ENCODE results near the gene HYAL3. TPM values are rescaled to one million over a fixed set of nuclear protein-coding genes. Genes with fewer than 3 reads are reported as not detected.

HYAL3 gene
- total RNA-seq, 1 donor from 2014 or later = 6.9 TPM

DNA sequence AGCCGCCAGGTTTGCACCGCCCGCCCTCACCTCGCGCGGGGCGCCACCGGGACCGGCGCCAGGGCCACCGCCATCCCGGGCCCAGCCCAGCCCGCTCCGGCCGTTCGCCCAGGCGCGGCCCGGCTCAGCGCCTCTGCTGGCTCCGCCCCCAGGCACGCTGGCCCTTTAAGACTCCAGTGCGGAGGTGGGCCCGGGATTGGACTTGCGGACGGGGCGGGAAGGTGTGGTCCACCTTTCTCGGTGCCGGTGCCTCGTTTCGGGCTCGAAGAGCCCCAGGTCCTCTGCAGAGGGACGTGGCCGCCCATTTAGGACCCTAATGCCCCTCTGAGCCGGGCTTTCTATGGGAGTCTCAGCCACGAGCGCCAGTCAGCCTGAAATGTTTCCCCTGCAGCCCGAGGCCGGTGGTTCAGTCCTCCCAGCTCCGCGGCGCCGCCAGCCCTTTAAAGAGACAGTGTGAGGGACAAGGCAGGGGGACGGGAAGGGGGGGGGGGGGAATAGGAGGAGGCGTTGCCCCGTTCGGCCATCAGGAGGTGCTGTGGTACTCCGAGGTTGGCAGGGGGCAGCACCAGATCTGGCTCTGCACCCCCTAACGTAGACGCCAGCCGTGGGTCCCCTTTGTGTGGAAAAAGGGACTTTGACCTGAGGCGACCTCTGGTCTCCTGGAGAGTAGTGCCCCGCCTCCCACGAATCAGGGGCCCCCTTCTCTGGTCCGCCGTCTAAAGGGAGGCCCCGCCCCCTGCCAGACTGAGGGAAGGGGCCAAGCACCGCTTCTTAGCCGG, 22.3 kb upstream of the HYAL3 start:
- Mint-ChIP-seq H3K27ac (ENCODE audit: unreplicated experiment) (peak overlapping the region; percentile 98), H3K9me3 (ENCODE audit: unreplicated experiment) (no peaks in the 10 kb centered on the region), H3K4me3 (ENCODE audit: unreplicated experiment) (peak overlapping the region; percentile 85), H3K36me3 (ENCODE audit: low read depth, unreplicated experiment) (peaks cover 15% of the 10 kb centered on the region), H3K27me3 (ENCODE audit: low read depth, unreplicated experiment) (no peaks in the 10 kb centered on the region), H3K4me1 (ENCODE audit: low read depth, unreplicated experiment) (peaks cover 18% of the 10 kb centered on the region)
- Histone ChIP-seq H3K27me3 (ENCODE audit: insufficient read depth, low read length) (no peaks in the 10 kb centered on the region), H2AFZ (ENCODE audit: low read depth, low read length) (peak overlapping the region; percentile 92), H3K9ac (ENCODE audit: low read length) (peak overlapping the region; percentile 96), H3K4me3 (ENCODE audit: insufficient read depth, low read depth, low read length) (peak overlapping the region; percentile 95), H3K4me2 (ENCODE audit: low read length) (peak overlapping the region; percentile 93), H3K9me3 (ENCODE audit: insufficient read depth, low read depth, low read length) (no peaks in the 10 kb centered on the region), H3K79me2 (ENCODE audit: insufficient read depth, low read length) (peaks cover 43% of the 10 kb centered on the region), H3K4me1 (ENCODE audit: insufficient read depth, low read length) (peaks cover 26% of the 10 kb centered on the region), H3K27ac (ENCODE audit: low read depth, low read length) (peak overlapping the region; percentile 100), H4K20me1 (ENCODE audit: insufficient read depth, low read length) (peaks cover 41% of the 10 kb centered on the region), H3K36me3 (ENCODE audit: insufficient read depth, low read length) (peaks cover 13% of the 10 kb centered on the region)
- DNase-seq (ENCODE audit: low read depth) (peak; percentile 79), FAIRE-seq (no peak)
- TF ChIP-seq, protein P1, sequence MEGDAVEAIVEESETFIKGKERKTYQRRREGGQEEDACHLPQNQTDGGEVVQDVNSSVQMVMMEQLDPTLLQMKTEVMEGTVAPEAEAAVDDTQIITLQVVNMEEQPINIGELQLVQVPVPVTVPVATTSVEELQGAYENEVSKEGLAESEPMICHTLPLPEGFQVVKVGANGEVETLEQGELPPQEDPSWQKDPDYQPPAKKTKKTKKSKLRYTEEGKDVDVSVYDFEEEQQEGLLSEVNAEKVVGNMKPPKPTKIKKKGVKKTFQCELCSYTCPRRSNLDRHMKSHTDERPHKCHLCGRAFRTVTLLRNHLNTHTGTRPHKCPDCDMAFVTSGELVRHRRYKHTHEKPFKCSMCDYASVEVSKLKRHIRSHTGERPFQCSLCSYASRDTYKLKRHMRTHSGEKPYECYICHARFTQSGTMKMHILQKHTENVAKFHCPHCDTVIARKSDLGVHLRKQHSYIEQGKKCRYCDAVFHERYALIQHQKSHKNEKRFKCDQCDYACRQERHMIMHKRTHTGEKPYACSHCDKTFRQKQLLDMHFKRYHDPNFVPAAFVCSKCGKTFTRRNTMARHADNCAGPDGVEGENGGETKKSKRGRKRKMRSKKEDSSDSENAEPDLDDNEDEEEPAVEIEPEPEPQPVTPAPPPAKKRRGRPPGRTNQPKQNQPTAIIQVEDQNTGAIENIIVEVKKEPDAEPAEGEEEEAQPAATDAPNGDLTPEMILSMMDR (IDR thresholded peaks at IDR 0.05; ENCODE audit: insufficient read depth, low read depth, low read length) = peak; percentile 7
- TF ChIP-seq EZH2 (IDR thresholded peaks at IDR 0.05; ENCODE audit: insufficient read depth, low read length) = no peak

DNA sequence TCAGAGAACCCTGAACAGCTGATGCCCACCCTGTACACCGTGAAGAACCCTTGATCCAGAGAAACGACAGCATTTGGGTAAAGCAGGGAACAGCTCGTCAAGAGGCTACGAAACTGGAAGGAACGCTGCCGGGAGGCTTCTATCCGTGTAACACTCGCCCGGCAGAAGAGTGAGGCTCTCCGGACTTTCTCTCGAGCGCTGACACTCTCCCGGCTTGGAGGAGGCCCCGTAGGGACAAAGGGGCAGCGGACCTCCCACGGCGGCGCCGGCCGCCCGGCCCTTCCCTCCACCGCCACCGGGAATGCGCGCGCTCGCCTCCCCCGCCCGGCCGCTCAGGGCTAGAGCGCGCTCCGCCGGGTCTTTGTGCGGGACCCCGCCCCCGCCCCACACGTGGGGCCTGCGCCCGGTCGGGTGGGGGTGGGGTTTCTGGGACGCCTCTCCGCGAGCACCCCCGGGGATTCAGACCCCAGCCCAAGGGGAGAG, 21.7 kb upstream of the HYAL3 start:
- H3K27me3 Mint-ChIP-seq (ENCODE audit: low read depth, unreplicated experiment) = no peaks in the 10 kb centered on the region
- H2AFZ ChIP-seq (ENCODE audit: low read depth, low read length) = peak overlapping the region; percentile 92
- peaks cover 46% of the 10 kb centered on the region for H4K20me1 ChIP-seq (ENCODE audit: insufficient read depth, low read length)
- H3K9me3 ChIP-seq (ENCODE audit: insufficient read depth, low read depth, low read length) = no peaks in the 10 kb centered on the region
- H3K4me2 ChIP-seq (ENCODE audit: low read length) = peak overlapping the region; percentile 93
- H3K4me1 ChIP-seq (ENCODE audit: insufficient read depth, low read length) = peaks cover 29% of the 10 kb centered on the region
- peaks cover 13% of the 10 kb centered on the region for H3K36me3 ChIP-seq (ENCODE audit: insufficient read depth, low read length)
- DNase-seq (ENCODE audit: low read depth) (peak; percentile 36), FAIRE-seq (no peak)
- peak overlapping the region; percentile 93 for H3K4me3 Mint-ChIP-seq (ENCODE audit: unreplicated experiment)
- H3K4me3 ChIP-seq (ENCODE audit: insufficient read depth, low read depth, low read length) = peak overlapping the region; percentile 95
- no peaks in the 10 kb centered on the region for H3K9me3 Mint-ChIP-seq (ENCODE audit: unreplicated experiment)
- peak overlapping the region; percentile 96 for H3K9ac ChIP-seq (ENCODE audit: low read length)
- H3K79me2 ChIP-seq (ENCODE audit: insufficient read depth, low read length) = peaks cover 41% of the 10 kb centered on the region
- peaks cover 23% of the 10 kb centered on the region for H3K4me1 Mint-ChIP-seq (ENCODE audit: low read depth, unreplicated experiment)
- H3K27ac Mint-ChIP-seq (ENCODE audit: unreplicated experiment) = peak overlapping the region; percentile 96
- TF ChIP-seq, protein P1 (IDR thresholded peaks at IDR 0.05; ENCODE audit: insufficient read depth, low read depth, low read length) = no peak
- TF ChIP-seq EZH2 (IDR thresholded peaks at IDR 0.05; ENCODE audit: insufficient read depth, low read length) = no peak
- peaks cover 18% of the 10 kb centered on the region for H3K36me3 Mint-ChIP-seq (ENCODE audit: low read depth, unreplicated experiment)
- peak overlapping the region; percentile 100 for H3K27ac ChIP-seq (ENCODE audit: low read depth, low read length)
- H3K27me3 ChIP-seq (ENCODE audit: insufficient read depth, low read length) = no peaks in the 10 kb centered on the region

Data from astrocyte (in vitro differentiated cells and primary cell).